ENCODE measurements around the gene NDUFB8. TPM values are rescaled to one million over a fixed set of nuclear protein-coding genes. Genes with fewer than 3 reads are reported as not detected.

NDUFB8 gene
- total RNA-seq, 3 donors from 2014 or later = 169 to 222 (median 202) TPM

DNA sequence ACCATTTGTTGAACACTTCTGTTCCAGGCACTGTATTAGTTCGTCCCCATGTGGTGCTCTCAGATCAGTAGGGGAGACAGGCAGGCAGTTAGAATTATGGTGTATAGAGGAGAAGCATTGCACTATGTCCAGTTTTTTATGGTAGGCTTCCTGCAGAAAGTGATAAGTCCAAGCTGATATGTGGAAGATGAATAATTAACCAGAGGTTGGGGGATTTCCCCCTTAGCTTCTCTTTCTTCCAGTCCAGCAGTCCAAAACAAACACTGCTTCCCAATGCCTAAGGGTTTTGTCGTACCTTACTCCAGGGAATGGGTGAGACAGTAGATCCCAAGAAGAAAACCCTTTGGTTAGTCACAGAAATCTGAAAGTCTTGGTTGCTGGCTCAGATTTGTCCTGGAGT lies 25.2 kb upstream of the NDUFB8 start:
- intact Hi-C loops (cut with DNase I, micrococcal nuclease) = no loop called here
- Histone ChIP-seq H3K9me3 (no peaks in the 10 kb centered on the region), H3K36me3 (ENCODE audit: low read depth) (no peaks in the 10 kb centered on the region), H3K4me1 (ENCODE audit: low read depth) (no peaks in the 10 kb centered on the region), H3K4me3 (no peak overlapping the region)
- no peak for TF ChIP-seq CTCF (IDR thresholded peaks at IDR 0.05)
- no peak for DNase-seq
- peak; percentile 87 for ATAC-seq

GRCh38 chr10:100553929-100554328 lies 24.3 kb upstream of the NDUFB8 start:
- TF ChIP-seq CTCF (IDR thresholded peaks at IDR 0.05) = no peak
- no peaks in the 10 kb centered on the region for H3K36me3 ChIP-seq (ENCODE audit: low read depth)

DNA sequence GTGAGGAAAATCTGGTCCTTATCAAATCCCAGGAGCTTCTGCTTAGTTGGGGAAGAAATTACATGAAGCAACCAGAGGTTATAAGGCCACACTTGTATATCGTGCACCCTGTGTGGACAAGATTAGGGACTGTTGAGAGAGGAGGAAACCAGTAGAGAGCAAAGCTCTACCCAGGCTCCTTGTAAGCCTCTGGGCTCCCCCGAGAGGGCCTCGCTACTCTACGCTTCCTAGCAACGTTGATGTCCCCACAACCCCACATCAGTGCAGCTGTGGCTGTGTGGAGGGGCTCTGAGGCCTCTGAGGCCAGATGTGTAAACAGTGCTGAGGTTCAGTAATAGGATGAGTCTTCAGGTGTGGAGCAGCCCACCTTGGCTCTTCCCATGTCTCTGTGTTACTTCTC lies 22.1 kb upstream of the NDUFB8 start:
- Histone ChIP-seq H3K9me3 (no peaks in the 10 kb centered on the region), H3K4me1 (ENCODE audit: low read depth) (no peaks in the 10 kb centered on the region), H3K4me3 (no peak overlapping the region), H3K36me3 (ENCODE audit: low read depth) (peaks cover 9% of the 10 kb centered on the region)
- DNase-seq = no peak
- ATAC-seq = no peak
- intact Hi-C loops (cut with DNase I, micrococcal nuclease) = no loop called here
- no peak for TF ChIP-seq CTCF (IDR thresholded peaks at IDR 0.05)

More at GRCh38 chr10:100553929-100554328, 24.3 kb upstream of the NDUFB8 start:
- no peak overlapping the region for H3K4me3 ChIP-seq
- H3K9me3 ChIP-seq = no peaks in the 10 kb centered on the region
- DNase-seq (no peak), ATAC-seq (no peak)
- H3K4me1 ChIP-seq (ENCODE audit: low read depth) = no peaks in the 10 kb centered on the region
- intact Hi-C loops (cut with DNase I, micrococcal nuclease) = no loop called here

DNA sequence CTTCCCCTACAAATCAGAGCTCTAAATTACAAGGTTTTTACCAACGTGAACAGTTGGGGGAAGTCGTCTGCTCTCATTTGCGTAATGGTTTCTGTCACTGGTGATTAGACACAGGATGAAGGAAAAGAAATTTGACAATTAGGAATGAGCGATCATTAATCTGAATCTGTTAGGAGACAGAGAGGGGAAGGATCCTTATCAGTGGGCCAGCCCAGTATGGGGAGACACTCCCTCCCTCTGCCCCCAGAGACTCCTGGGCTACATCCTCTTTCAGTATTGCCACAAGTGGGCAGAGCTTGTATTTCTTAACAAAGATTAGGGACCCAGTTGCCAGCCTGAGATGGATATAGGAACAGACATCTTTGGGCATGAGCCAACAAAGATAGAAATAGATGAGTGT lies 21.5 kb upstream of the NDUFB8 start:
- intact Hi-C loops (cut with DNase I, micrococcal nuclease) = no loop called here
- TF ChIP-seq CTCF (IDR thresholded peaks at IDR 0.05) = no peak
- Histone ChIP-seq H3K4me3 (no peak overlapping the region), H3K4me1 (ENCODE audit: low read depth) (no peaks in the 10 kb centered on the region), H3K36me3 (ENCODE audit: low read depth) (peaks cover 10% of the 10 kb centered on the region), H3K9me3 (no peaks in the 10 kb centered on the region)
- DNase-seq = no peak
- no peak for ATAC-seq

- no peak for TF ChIP-seq CTCF (IDR thresholded peaks at IDR 0.05)
- peaks cover 10% of the 10 kb centered on the region for H3K36me3 ChIP-seq (ENCODE audit: low read depth)
- no peak overlapping the region for H3K4me3 ChIP-seq
- no peaks in the 10 kb centered on the region for H3K4me1 ChIP-seq (ENCODE audit: low read depth)
- ATAC-seq = no peak
- DNase-seq = no peak
- intact Hi-C loops (cut with DNase I, micrococcal nuclease) = no loop called here
- H3K9me3 ChIP-seq = no peaks in the 10 kb centered on the region
Measured at GRCh38 chr10:100544950-100545349, 15.3 kb upstream of the NDUFB8 start.

- TF ChIP-seq CTCF (IDR thresholded peaks at IDR 0.05) = no peak
- intact Hi-C loops (cut with DNase I, micrococcal nuclease) = no loop called here
- no peak for ATAC-seq
- Histone ChIP-seq H3K4me1 (ENCODE audit: low read depth) (peaks cover 26% of the 10 kb centered on the region), H3K4me3 (no peak overlapping the region), H3K9me3 (no peaks in the 10 kb centered on the region), H3K36me3 (ENCODE audit: low read depth) (no peaks in the 10 kb centered on the region)
- DNase-seq = no peak
Measured at GRCh38 chr10:100537475-100537874, 7.8 kb upstream of the NDUFB8 start.
